Heart left ventricle (tissue), 16 donors: ENCODE measurements around the gene RANBP10. TPM values are rescaled to one million over a fixed set of nuclear protein-coding genes. Genes with fewer than 3 reads are reported as not detected.

ENCODE experiments used
- ATAC-seq, 4 donors: fragments of 200-7000 bp; cut with Tn5 transposase; one replicate each; pipeline ENCODE4 v1.9.1; 2020 to 2022; ENCODE audit warnings: moderate library complexity in 4 of 4, mild to moderate bottlenecking in 3 of 4, moderate number of reproducible peaks in 1 of 4
- DNase-seq, 5 donors: peaks; one replicate each; pipeline ENCODE4 v3.0.0-alpha.2; 2020
- H3K27ac ChIP-seq, 12 donors: fragments of 200-600 bp; sonication (generic) in 4 of 12; one replicate each; pipeline versions ENCODE4 v1.5.0 to v1.8.0; 2016 to 2022; ENCODE audit warnings: mild to moderate bottlenecking in 2 of 12
- H3K27me3 ChIP-seq, 9 donors: fragments of 200-600 bp; sonication (generic) in 2 of 9; one replicate each; pipeline versions ENCODE4 v1.5.1 to v1.8.0; 2016 to 2022; ENCODE audit warnings: mild to moderate bottlenecking in 3 of 9
- H3K36me3 ChIP-seq, 9 donors: fragments of 200-600 bp; sonication (generic) in 2 of 9; one replicate each; pipeline versions ENCODE4 v1.5.0 to v1.8.0; 2018 to 2022; ENCODE audit warnings: mild to moderate bottlenecking in 2 of 9
- H3K4me1 ChIP-seq, 12 donors: fragments of 200-600 bp; sonication (generic) in 4 of 12; one replicate each; pipeline versions ENCODE4 v1.5.0 to v1.8.0; 2016 to 2022; ENCODE audit warnings: mild to moderate bottlenecking in 3 of 12
- H3K4me3 ChIP-seq, 12 donors: fragments of 200-600 bp; sonication (generic) in 4 of 12; one replicate each; pipeline versions ENCODE4 v1.5.0 to v1.8.0; 2017 to 2022; ENCODE audit warnings: mild to moderate bottlenecking in 9 of 12, moderate library complexity in 4 of 12
- H3K9me3 ChIP-seq, 12 donors: fragments of 200-600 bp; sonication (generic) in 4 of 12; one replicate each; pipeline versions ENCODE4 v1.5.0 to v1.8.0; 2016 to 2022; ENCODE audit warnings: mild to moderate bottlenecking in 1 of 12
- POLR2A ChIP-seq, 2 donors: fragments of 450-650 bp; IDR thresholded peaks; one replicate each; pipeline ENCODE4 v1.6.1; 2017; ENCODE audit warnings: antibody characterized with exemption in 2 of 2, mild to moderate bottlenecking in 2 of 2, moderate library complexity in 2 of 2
- WGBS, 4 donors: extraction: QIAGEN DNeasy Blood & Tissue Kit in 2 of 4; methylation state at CpG; one replicate each; pipeline versions ENCODE4 v1.1.5 to v1.1.7; 2013 to 2018; 5-methylcytosine and 5-hydroxymethylcytosine counted together
- intact Hi-C, 10 donors: fragments of 100-400 bp; cut with DNase I; formaldehyde crosslinking; loops; one replicate each; pipeline versions ENCODE4 v1.11.1 to v1.14.2; 2022
- polyA plus RNA-seq, 2 donors: library from polyadenylated mRNA; stranded (reverse); fragments of 200-250 nt; gene quantifications; one replicate each; pipeline ENCODE4 v1.2.3, GENCODE V29; 2013
- total RNA-seq, 9 donors: library from RNA; depleted of rRNA in 2 of 9; stranded (reverse); fragments of >200 nt in 2 of 9; fragmentation: NEBNext Ultra II Directional in 3 of 9; extraction: Animal tissue kit (Norgen Biotek cat#: 25700) in 3 of 9; gene quantifications; one replicate each; pipeline versions ENCODE4 v1.1.0 to v1.2.4, GENCODE V29; 2016 to 2023
- TF ChIP-seq, protein P1 (sequence below), 12 donors: fragments of 200-600 bp; sonication (generic) in 4 of 12; IDR thresholded peaks; one replicate each; pipeline versions ENCODE4 v1.5.0 to v1.8.0; 2018 to 2022; ENCODE audit warnings: antibody characterized with exemption in 12 of 12, mild to moderate bottlenecking in 5 of 12
- donor health status: ischemic (EF 13 %, LVEDD 7.1; RV severe dilation, severe dysfunction).
- donor health status: healthy with polysubstance abuse.
- donor health status: DM: no; HTN: yes; CAD: no.
- donor health status: DM: no; HTN: no; CAD: no.
- donor health status: ischemic (EF 25% LVEDD 6.9; RV normal size, moderate dysfunction).
- donor health status: ischemic (EF 25% LVEDD 5.7; RV mildly dilated, moderate dysfunction).
- donor health status: healthy.
- donor health status: DM: yes; HTN: yes; CAD: no.
- donor health status: ischemic (EF 35%, LVEDD 5.7; RV mildly dilated, moderate dysfunction).
- donor health status: nonischemic (EF 11% LVEDD 7.7; RV severe dilation, severe dysfunction).
- donor health status: DM: yes; HTN: yes; CAD: no.
- donor health status: PGD.
- donor health status: ischemic (EF 29% LVEDD 5.4; RV normal size, mild dysfunction).
- donor health status: nonischemic (EF 23%, LVEDD 6.1; RV moderate dilation, normal function).

RANBP10 gene
- total and polyA plus RNA-seq, 11 donors: 5.6 to 19.7 (median 11.8) TPM

DNA sequence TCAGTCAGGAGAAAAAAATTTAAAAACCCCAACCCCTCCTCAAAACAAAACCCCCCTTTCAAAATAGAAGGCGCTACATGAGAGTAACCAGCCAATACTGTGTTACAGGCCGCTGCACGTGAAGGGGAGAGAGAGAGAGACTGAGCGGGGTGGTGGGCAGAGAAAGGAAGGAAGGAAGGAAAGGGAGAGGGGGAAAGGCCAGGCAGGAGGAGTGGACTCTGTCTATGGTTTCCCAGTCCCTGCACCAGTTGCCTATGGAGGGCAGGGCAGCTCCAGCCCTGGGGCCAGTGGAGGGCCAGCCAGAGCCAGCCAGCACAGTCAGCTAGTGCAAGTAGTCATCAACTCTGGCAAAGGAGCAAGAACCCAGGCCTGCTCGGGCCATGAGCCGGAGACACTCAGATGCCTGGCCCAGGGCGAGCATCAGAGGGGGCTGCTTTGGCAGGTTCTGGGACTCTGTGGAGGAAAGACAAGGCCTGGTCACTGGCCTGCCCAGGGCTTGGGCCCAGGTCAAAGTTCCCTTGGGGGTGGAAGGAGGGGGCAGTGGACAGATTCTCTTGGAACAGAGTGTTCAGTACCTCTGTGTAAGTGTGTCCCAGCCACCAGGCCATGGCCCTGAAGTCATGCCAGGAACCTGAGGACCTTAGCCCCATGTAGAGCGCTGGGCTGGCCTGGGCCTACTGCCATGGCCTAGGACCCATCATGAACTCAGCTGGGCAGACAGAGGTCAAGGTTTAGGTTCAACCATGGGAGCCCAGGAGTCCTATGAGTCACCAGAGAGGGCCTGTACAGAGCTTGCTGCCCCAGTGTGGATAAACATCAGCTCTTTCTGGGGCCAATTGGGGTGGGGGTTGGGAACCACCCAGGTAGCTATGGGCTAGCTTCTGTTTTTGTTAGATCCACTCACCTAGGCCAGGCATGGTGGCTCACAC lies 80.0 kb downstream of the RANBP10 start:
- ATAC-seq: no peak

DNA sequence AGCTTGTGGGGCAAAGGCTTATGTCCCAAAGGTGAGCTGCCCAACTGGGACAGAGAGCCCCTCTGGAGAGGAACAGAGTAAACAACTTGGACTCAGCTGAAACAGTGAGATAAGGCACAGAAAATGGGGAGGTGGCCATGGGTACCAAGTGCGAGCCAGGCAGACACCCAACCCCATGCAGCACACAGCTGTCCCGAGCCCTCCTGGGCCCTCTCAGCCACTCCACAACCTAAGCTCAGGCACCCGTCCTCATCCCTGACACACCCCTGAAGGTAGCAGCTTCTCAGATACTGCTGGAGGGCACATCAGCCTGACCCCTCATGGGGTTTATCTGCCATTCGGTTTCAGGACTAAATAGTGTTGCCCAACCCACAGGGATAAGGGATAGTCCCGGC lies 82.5 kb downstream of the RANBP10 start:
- no peaks in the 10 kb centered on the region for H3K9me3 ChIP-seq

More for the DNA sequence above, 80.0 kb downstream of the RANBP10 start:
- no peak overlapping the region for H3K4me3 ChIP-seq
- H3K4me1 ChIP-seq: no peaks in the 10 kb centered on the region
- H3K27me3 ChIP-seq: no peaks in the 10 kb centered on the region
- peaks cover 0 to 79% (median 71%) of the 10 kb centered on the region in 9 donors for H3K36me3 ChIP-seq
- 88 to 95% (median 91%) methylated on average over 6 to 8 of the region's 8 CpGs for WGBS, 4 donors
- no peaks in the 10 kb centered on the region for H3K9me3 ChIP-seq
- TF ChIP-seq POLR2A (IDR thresholded peaks at IDR 0.05): no peak
- TF ChIP-seq, protein P1, sequence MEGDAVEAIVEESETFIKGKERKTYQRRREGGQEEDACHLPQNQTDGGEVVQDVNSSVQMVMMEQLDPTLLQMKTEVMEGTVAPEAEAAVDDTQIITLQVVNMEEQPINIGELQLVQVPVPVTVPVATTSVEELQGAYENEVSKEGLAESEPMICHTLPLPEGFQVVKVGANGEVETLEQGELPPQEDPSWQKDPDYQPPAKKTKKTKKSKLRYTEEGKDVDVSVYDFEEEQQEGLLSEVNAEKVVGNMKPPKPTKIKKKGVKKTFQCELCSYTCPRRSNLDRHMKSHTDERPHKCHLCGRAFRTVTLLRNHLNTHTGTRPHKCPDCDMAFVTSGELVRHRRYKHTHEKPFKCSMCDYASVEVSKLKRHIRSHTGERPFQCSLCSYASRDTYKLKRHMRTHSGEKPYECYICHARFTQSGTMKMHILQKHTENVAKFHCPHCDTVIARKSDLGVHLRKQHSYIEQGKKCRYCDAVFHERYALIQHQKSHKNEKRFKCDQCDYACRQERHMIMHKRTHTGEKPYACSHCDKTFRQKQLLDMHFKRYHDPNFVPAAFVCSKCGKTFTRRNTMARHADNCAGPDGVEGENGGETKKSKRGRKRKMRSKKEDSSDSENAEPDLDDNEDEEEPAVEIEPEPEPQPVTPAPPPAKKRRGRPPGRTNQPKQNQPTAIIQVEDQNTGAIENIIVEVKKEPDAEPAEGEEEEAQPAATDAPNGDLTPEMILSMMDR (IDR thresholded peaks at IDR 0.05): no peak
- DNase-seq: no peak
- intact Hi-C loops: loop anchor here in 2 of 10 donors (5.0 to 10.0 kb wide), 2 partner anchors 76 to 78 kb away; partner anchors contain the start of genes RANBP10 (in 1 of the 2) and TSNAXIP1 (in 1 of the 2)
- H3K27ac ChIP-seq: no peak overlapping the region

DNA sequence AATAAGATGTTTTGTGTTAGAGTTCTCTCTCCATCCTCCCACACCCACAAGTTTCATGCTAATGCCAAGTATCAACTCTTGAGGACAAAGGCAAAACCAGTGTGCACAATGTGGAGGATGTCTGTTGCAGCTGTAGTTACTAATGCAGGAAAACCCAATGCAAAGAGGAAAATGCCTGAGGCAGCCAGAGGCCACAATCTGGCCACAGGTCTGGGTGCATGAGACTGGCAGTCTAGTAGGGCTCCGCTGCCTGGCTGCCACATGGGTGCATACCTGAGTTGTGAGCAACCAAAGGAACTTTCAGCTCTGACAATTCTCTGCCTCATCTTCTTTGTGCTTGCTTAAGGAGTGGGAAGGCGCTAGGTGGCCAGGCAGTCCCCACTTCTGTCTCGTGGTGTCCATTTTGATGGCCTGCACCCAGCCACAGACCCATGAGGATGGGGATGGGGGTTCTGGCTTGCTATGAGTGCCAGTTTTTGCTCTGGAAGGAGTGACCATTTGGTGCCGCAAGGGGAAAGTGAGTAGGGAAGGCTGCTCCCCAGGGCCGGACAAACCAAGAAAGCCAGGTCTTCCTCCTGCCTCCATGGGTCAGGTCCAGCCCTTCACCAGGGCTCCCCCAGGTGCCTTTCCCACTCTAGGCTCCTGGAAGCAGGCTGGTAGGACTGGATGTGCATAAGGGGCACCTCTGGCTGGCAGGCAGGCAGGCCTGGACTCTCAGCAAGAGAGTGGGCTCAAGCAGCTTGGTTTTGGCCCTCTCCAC lies 83.0 kb downstream of the RANBP10 start:
- Histone ChIP-seq H3K36me3 (peaks cover 0 to 49% (median 40%) of the 10 kb centered on the region in 9 donors), H3K4me1 (peaks cover 0 to 19% (median 13%) of the 10 kb centered on the region in 12 donors), H3K4me3 (no peak overlapping the region), H3K9me3 (no peaks in the 10 kb centered on the region), H3K27me3 (no peaks in the 10 kb centered on the region), H3K27ac (no peak overlapping the region)
- WGBS, 4 donors: 87 to 98% (median 94%) methylated on average over 4 to 5 of the region's 5 CpGs
- no peak for TF ChIP-seq POLR2A (IDR thresholded peaks at IDR 0.05)
- TF ChIP-seq, protein P1 (IDR thresholded peaks at IDR 0.05): no peak
- no peak for DNase-seq
- ATAC-seq: no peak
- intact Hi-C loops: loop anchor here in 3 of 10 donors (5.0 to 10.0 kb wide), 3 partner anchors 46 to 84 kb away; partner anchors contain the start of genes RANBP10 (in 2 of the 3) and TSNAXIP1 (in 2 of the 3)

More for the DNA sequence above, 82.5 kb downstream of the RANBP10 start:
- TF ChIP-seq POLR2A (IDR thresholded peaks at IDR 0.05): no peak
- TF ChIP-seq, protein P1 (IDR thresholded peaks at IDR 0.05): no peak
- intact Hi-C loops: loop anchor here in 3 of 10 donors (5.0 to 10.0 kb wide), 3 partner anchors 47 to 83 kb away; partner anchors contain the start of genes RANBP10 (in 2 of the 3) and TSNAXIP1 (in 2 of the 3)
- H3K4me3 ChIP-seq: no peak overlapping the region
- peaks cover 0 to 13% (median 9%) of the 10 kb centered on the region in 12 donors for H3K4me1 ChIP-seq
- no peak for ATAC-seq
- WGBS, 4 donors: 88 to 100% (median 93%) methylated on average over 5 of the region's 5 CpGs
- H3K27me3 ChIP-seq: no peaks in the 10 kb centered on the region
- H3K36me3 ChIP-seq: peaks cover 0 to 55% (median 46%) of the 10 kb centered on the region in 9 donors
- DNase-seq: no peak
- H3K27ac ChIP-seq: no peak overlapping the region
